ENCODE data around the gene TMEM126A.
"Not testable (repeated sequence)": the region's sequence is repeated elsewhere in the genome, so short reads cannot be mapped to it uniquely, and the experiment has no call there.

Gene TMEM126A

DNA sequence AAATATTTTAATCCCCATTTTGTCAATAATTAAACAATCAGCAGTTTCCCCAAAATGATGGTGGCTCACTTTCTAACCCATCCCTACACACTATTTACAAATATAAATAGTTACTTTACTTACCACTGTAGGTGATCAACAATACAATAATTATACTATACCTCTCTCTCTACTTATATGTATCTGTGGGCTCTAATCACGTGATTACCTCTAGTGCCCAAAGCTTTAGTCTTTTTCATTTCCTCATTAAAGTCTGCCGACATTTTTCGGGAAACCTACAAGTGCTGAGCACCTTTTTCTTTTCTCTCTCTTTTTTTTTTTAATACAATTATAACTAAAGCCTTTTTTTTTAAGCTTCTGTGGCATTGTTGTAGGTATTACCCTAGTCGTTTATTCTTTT is 44.5 kb upstream of the TMEM126A start:
- Histone ChIP-seq H3K9ac (ENCODE audit: low read length) (no peak overlapping the region), H3K79me2 (ENCODE audit: low read length) (no peaks in the 10 kb centered on the region), H3F3A (ENCODE audit: insufficient read depth, low read length) (no peaks in the 10 kb centered on the region), H3K36me3 (replicated peaks; ENCODE audit: insufficient read depth, low read length) (no peaks in the 10 kb centered on the region), H3K9me2 (replicated peaks; ENCODE audit: insufficient read depth, low read length) (no peaks in the 10 kb centered on the region), H2AFZ (ENCODE audit: low read length) (no peak overlapping the region), H3K4me2 (ENCODE audit: low read depth, low read length) (no peak overlapping the region), H3K27me3 (replicated peaks; ENCODE audit: insufficient read depth, low read length) (no peaks in the 10 kb centered on the region), H4K20me1 (ENCODE audit: insufficient read depth, low read length) (no peaks in the 10 kb centered on the region), H3K4me1 (ENCODE audit: low read length) (peaks cover 7% of the 10 kb centered on the region; the same call in 1 of the 2 replicates), H3K9me3 (replicated peaks; ENCODE audit: insufficient read depth, low read length) (no peaks in the 10 kb centered on the region), H3K27ac (ENCODE audit: low read length) (no peak overlapping the region), H3K4me3 (ENCODE audit: low read length) (no peak overlapping the region)
- DNase-seq: no peak
- TF ChIP-seq EZH2phosphoT487 (IDR thresholded peaks at IDR 0.05; ENCODE audit: low read length) (no peak), EZH2 (optimal IDR thresholded peaks at IDR 0.05; ENCODE audit: low read depth, low read length) (no peak)
- TF ChIP-seq, protein P1, sequence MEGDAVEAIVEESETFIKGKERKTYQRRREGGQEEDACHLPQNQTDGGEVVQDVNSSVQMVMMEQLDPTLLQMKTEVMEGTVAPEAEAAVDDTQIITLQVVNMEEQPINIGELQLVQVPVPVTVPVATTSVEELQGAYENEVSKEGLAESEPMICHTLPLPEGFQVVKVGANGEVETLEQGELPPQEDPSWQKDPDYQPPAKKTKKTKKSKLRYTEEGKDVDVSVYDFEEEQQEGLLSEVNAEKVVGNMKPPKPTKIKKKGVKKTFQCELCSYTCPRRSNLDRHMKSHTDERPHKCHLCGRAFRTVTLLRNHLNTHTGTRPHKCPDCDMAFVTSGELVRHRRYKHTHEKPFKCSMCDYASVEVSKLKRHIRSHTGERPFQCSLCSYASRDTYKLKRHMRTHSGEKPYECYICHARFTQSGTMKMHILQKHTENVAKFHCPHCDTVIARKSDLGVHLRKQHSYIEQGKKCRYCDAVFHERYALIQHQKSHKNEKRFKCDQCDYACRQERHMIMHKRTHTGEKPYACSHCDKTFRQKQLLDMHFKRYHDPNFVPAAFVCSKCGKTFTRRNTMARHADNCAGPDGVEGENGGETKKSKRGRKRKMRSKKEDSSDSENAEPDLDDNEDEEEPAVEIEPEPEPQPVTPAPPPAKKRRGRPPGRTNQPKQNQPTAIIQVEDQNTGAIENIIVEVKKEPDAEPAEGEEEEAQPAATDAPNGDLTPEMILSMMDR (IDR thresholded peaks at IDR 0.05; ENCODE audit: low read length): no peak

DNA sequence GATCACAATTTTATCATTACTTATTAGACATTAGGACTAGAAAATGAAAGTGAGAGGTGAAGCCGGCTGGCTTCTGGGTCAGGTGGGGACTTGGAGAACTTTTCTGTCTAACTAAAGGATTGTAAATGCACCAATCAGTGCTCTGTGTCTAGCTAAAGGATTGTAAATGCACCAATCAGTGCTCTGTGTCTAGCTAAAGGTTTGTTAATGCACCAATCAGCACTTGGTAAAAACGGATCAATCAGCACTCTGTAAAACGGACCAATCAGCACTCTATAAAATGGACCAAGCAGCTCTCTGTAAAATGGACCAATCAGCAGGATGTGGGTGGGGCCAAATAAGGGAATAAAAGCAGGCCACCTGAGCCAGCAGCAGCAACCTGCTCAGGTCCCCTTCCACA is 41.5 kb upstream of the TMEM126A start:
- H3K27ac ChIP-seq (ENCODE audit: low read length); DNase-seq; H3K36me3 ChIP-seq (replicated peaks; ENCODE audit: insufficient read depth, low read length); H3K9me3 ChIP-seq (replicated peaks; ENCODE audit: insufficient read depth, low read length); H3K9ac ChIP-seq (ENCODE audit: low read length); H4K20me1 ChIP-seq (ENCODE audit: insufficient read depth, low read length); H2AFZ ChIP-seq (ENCODE audit: low read length); H3F3A ChIP-seq (ENCODE audit: insufficient read depth, low read length); H3K9me2 ChIP-seq (replicated peaks; ENCODE audit: insufficient read depth, low read length); H3K27me3 ChIP-seq (replicated peaks; ENCODE audit: insufficient read depth, low read length); H3K4me2 ChIP-seq (ENCODE audit: low read depth, low read length); H3K4me1 ChIP-seq (ENCODE audit: low read length); H3K4me3 ChIP-seq (ENCODE audit: low read length); H3K79me2 ChIP-seq (ENCODE audit: low read length): not testable (repeated sequence)

DNA sequence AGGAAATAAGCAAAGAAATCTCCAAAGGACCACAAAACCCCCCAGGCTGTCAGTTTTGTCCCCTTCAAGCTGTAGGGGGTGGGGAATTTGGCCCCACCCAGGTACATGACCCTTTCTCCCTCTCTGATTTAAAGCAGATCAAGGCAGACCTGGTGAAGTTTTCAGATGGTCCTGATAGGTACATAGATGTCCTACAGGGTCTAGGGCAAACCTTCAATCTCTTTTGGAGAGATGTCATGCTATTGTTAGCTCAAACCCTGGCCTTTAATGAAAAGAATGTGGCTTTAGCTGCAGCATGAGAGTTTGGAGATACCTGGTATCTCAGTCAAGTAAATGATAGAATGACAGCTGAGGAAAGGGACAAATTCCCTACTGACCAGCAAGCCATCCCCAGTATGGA is 39.1 kb upstream of the TMEM126A start:
- H3K4me2 ChIP-seq (ENCODE audit: low read depth, low read length); H2AFZ ChIP-seq (ENCODE audit: low read length); DNase-seq; H3K9ac ChIP-seq (ENCODE audit: low read length); H3F3A ChIP-seq (ENCODE audit: insufficient read depth, low read length); H3K4me1 ChIP-seq (ENCODE audit: low read length); H3K79me2 ChIP-seq (ENCODE audit: low read length); H3K9me2 ChIP-seq (replicated peaks; ENCODE audit: insufficient read depth, low read length); H3K27ac ChIP-seq (ENCODE audit: low read length); H3K9me3 ChIP-seq (replicated peaks; ENCODE audit: insufficient read depth, low read length); H3K36me3 ChIP-seq (replicated peaks; ENCODE audit: insufficient read depth, low read length); H4K20me1 ChIP-seq (ENCODE audit: insufficient read depth, low read length); H3K4me3 ChIP-seq (ENCODE audit: low read length); H3K27me3 ChIP-seq (replicated peaks; ENCODE audit: insufficient read depth, low read length): not testable (repeated sequence)

DNA sequence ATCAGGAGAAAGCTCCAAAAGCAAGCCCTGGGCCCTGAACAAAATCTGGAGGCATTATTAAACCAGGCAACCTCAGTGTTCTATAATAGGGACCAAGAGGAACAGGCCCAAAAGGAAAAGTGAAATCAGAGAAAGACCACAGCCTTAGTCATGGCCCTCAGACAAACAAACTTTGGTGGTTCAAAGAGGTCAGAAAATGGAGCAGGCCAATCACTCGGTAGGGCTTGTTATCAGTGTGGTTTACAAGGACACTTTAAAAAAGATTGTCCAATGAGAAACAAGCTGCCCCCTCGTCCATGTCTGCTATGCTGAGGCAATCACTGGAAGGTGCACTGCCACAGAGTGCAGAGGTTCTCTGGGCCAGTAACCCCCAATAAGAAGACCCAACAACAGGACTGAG is 38.5 kb upstream of the TMEM126A start:
- not testable (repeated sequence) for H4K20me1 ChIP-seq (ENCODE audit: insufficient read depth, low read length); H3K36me3 ChIP-seq (replicated peaks; ENCODE audit: insufficient read depth, low read length); H3K27ac ChIP-seq (ENCODE audit: low read length); H3K4me3 ChIP-seq (ENCODE audit: low read length); H2AFZ ChIP-seq (ENCODE audit: low read length); H3K27me3 ChIP-seq (replicated peaks; ENCODE audit: insufficient read depth, low read length); H3K79me2 ChIP-seq (ENCODE audit: low read length); H3K9me2 ChIP-seq (replicated peaks; ENCODE audit: insufficient read depth, low read length); H3K4me1 ChIP-seq (ENCODE audit: low read length); H3K9ac ChIP-seq (ENCODE audit: low read length); H3K9me3 ChIP-seq (replicated peaks; ENCODE audit: insufficient read depth, low read length); H3F3A ChIP-seq (ENCODE audit: insufficient read depth, low read length); H3K4me2 ChIP-seq (ENCODE audit: low read depth, low read length)
- DNase-seq: peak; percentile 29

- not testable (repeated sequence) for H3K4me3 ChIP-seq (ENCODE audit: low read length); DNase-seq; H3K9me2 ChIP-seq (replicated peaks; ENCODE audit: insufficient read depth, low read length); H2AFZ ChIP-seq (ENCODE audit: low read length); H4K20me1 ChIP-seq (ENCODE audit: insufficient read depth, low read length); H3K79me2 ChIP-seq (ENCODE audit: low read length); H3K4me2 ChIP-seq (ENCODE audit: low read depth, low read length); H3K9ac ChIP-seq (ENCODE audit: low read length); H3F3A ChIP-seq (ENCODE audit: insufficient read depth, low read length); H3K27me3 ChIP-seq (replicated peaks; ENCODE audit: insufficient read depth, low read length); H3K4me1 ChIP-seq (ENCODE audit: low read length); H3K27ac ChIP-seq (ENCODE audit: low read length); H3K9me3 ChIP-seq (replicated peaks; ENCODE audit: insufficient read depth, low read length); H3K36me3 ChIP-seq (replicated peaks; ENCODE audit: insufficient read depth, low read length)
Observed at GRCh38 chr11:85611643-85612042, 36.1 kb upstream of the TMEM126A start.

Data from MM.1S (cell line).